Loucy (cell line): Measurements from ENCODE around the gene RGSL1.

Experiments used
- H2AFZ ChIP-seq: fragments of 200-600 bp; sonication (generic); 2 replicates; pipeline ENCODE4 v1.6.0; 2016; ENCODE audit warnings: antibody characterized with exemption, mild to moderate bottlenecking, low read length, moderate library complexity
- H3F3A ChIP-seq: fragments of 200-600 bp; 2 replicates; pipeline ENCODE4 v1.6.0; 2016; ENCODE audit warnings: antibody characterized with exemption, low read depth, mild to moderate bottlenecking
- H3K27me3 ChIP-seq: fragments of 200-600 bp; sonication (generic); 2 replicates; pipeline ENCODE4 v1.6.1; 2014; ENCODE audit warnings: low read length, mild to moderate bottlenecking; ENCODE audit not compliant: insufficient read depth, poor library complexity, severe bottlenecking
- H3K36me3 ChIP-seq: fragments of 200-600 bp; sonication (generic); 2 replicates; pipeline ENCODE4 v1.6.1; 2016; ENCODE audit warnings: low read length; ENCODE audit not compliant: insufficient read depth
- H3K4me1 ChIP-seq: fragments of 200-600 bp; sonication (generic); 2 replicates; pipeline ENCODE4 v1.5.1; 2014; ENCODE audit warnings: low read length, mild to moderate bottlenecking; ENCODE audit not compliant: insufficient read depth, poor library complexity, severe bottlenecking
- H3K4me2 ChIP-seq: fragments of 200-600 bp; sonication (generic); 2 replicates; pipeline ENCODE4 v1.6.0; 2014; ENCODE audit warnings: antibody characterized with exemption, low read length, low read depth, mild to moderate bottlenecking; ENCODE audit not compliant: poor library complexity, severe bottlenecking
- H3K4me3 ChIP-seq: fragments of 200-600 bp; sonication (generic); 2 replicates; pipeline ENCODE4 v1.5.1; 2014; ENCODE audit warnings: low read length, mild to moderate bottlenecking, mixed read lengths; ENCODE audit not compliant: poor library complexity, severe bottlenecking
- H3K79me2 ChIP-seq: fragments of 200-600 bp; sonication (generic); 2 replicates; pipeline ENCODE4 v1.6.1; 2014; ENCODE audit warnings: low read length; ENCODE audit not compliant: insufficient read depth
- H3K9ac ChIP-seq: fragments of 200-600 bp; sonication (generic); 2 replicates; pipeline ENCODE4 v1.6.0; 2014; ENCODE audit warnings: mild to moderate bottlenecking, low read depth, low read length, moderate library complexity; ENCODE audit not compliant: poor library complexity, severe bottlenecking
- H3K9me2 ChIP-seq: fragments of 200-600 bp; sonication (generic); replicated peaks from 2 replicates; pipeline ENCODE4 v1.6.1; 2016; ENCODE audit warnings: low read depth, low read length, mixed read lengths
- H3K9me3 ChIP-seq: fragments of 200-600 bp; sonication (generic); 2 replicates; pipeline ENCODE4 v1.6.1; 2014; ENCODE audit warnings: mild to moderate bottlenecking, antibody characterized with exemption, low read length, low read depth; ENCODE audit not compliant: insufficient read depth
- H4K20me1 ChIP-seq: fragments of 200-600 bp; sonication (generic); 2 replicates; pipeline ENCODE4 v1.6.0; 2014; ENCODE audit warnings: antibody characterized with exemption, low read length, mild to moderate bottlenecking; ENCODE audit not compliant: insufficient read depth, poor library complexity, severe bottlenecking
- EZH2phosphoT487 ChIP-seq: fragments of 200-600 bp; IDR thresholded peaks from 2 replicates; pipeline ENCODE4 v1.6.1; 2018; ENCODE audit warnings: antibody characterized with exemption, mild to moderate bottlenecking, moderate library complexity, borderline replicate concordance
- TF ChIP-seq, protein P1 (sequence below): fragments of 200-600 bp; sonication (generic); conservative IDR thresholded peaks from 2 replicates; pipeline ENCODE4 v1.5.1; 2014; ENCODE audit warnings: mild to moderate bottlenecking, antibody characterized with exemption, low read length

RGSL1 gene

DNA sequence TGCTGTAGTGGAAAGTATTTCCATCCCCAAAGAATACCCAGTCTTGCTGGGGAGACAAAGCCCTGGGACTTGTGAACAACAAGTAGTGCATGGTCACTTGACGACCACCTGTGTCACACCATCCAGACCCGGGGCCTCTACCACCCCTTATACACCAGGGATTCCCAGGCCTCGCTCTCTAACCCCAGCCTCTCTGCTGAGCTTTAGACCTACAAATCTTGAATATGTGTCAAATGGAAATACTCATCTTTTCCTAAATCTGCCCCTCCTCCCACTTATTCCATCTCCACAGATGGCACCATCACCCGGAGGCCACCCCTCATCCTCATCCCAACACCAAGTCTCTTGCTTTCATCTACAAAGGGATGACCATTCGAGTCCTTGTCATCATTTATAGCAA is 140.0 kb downstream of the RGSL1 start:
- no peak for TF ChIP-seq EZH2phosphoT487
- TF ChIP-seq, protein P1, sequence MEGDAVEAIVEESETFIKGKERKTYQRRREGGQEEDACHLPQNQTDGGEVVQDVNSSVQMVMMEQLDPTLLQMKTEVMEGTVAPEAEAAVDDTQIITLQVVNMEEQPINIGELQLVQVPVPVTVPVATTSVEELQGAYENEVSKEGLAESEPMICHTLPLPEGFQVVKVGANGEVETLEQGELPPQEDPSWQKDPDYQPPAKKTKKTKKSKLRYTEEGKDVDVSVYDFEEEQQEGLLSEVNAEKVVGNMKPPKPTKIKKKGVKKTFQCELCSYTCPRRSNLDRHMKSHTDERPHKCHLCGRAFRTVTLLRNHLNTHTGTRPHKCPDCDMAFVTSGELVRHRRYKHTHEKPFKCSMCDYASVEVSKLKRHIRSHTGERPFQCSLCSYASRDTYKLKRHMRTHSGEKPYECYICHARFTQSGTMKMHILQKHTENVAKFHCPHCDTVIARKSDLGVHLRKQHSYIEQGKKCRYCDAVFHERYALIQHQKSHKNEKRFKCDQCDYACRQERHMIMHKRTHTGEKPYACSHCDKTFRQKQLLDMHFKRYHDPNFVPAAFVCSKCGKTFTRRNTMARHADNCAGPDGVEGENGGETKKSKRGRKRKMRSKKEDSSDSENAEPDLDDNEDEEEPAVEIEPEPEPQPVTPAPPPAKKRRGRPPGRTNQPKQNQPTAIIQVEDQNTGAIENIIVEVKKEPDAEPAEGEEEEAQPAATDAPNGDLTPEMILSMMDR, result no peak
- Histone ChIP-seq H3K36me3 (no peaks in the 10 kb centered on the region), H3K27me3 (no peaks in the 10 kb centered on the region), H3K4me1 (peaks cover 16% of the 10 kb centered on the region), H4K20me1 (no peaks in the 10 kb centered on the region), H3K9ac (no peak overlapping the region), H2AFZ (no peak overlapping the region), H3K9me3 (no peaks in the 10 kb centered on the region), H3K4me3 (no peak overlapping the region), H3K4me2 (no peak overlapping the region), H3F3A (no peaks in the 10 kb centered on the region), H3K79me2 (0 out of 2 replicates have a peak, but pooled peaks cover 4% of the 10 kb centered on the region), H3K9me2 (no peaks in the 10 kb centered on the region)

GRCh38 chr1:182595641-182596240 is 145.8 kb downstream of the RGSL1 start:
- no peaks in the 10 kb centered on the region for H3K9me2 ChIP-seq
- H2AFZ ChIP-seq, result peak overlapping the region; percentile 43; the same call in 1 of the 2 replicates
- TF ChIP-seq, protein P1, result peak; percentile 95
- TF ChIP-seq EZH2phosphoT487, result no peak
- no peak overlapping the region for H3K9ac ChIP-seq
- no peaks in the 10 kb centered on the region for H3K9me3 ChIP-seq
- no peaks in the 10 kb centered on the region for H3F3A ChIP-seq
- H3K79me2 ChIP-seq, result no peaks in the 10 kb centered on the region
- H3K36me3 ChIP-seq, result no peaks in the 10 kb centered on the region
- H3K4me1 ChIP-seq, result peaks cover 3% of the 10 kb centered on the region
- H3K27me3 ChIP-seq, result no peaks in the 10 kb centered on the region
- H4K20me1 ChIP-seq, result no peaks in the 10 kb centered on the region
- no peak overlapping the region for H3K4me3 ChIP-seq
- H3K4me2 ChIP-seq, result no peak overlapping the region

- Histone ChIP-seq H3K27me3 (no peaks in the 10 kb centered on the region), H3K4me2 (no peak overlapping the region), H3K9me2 (no peaks in the 10 kb centered on the region), H3K36me3 (no peaks in the 10 kb centered on the region), H3K4me3 (no peak overlapping the region), H4K20me1 (no peaks in the 10 kb centered on the region), H2AFZ (no peak overlapping the region), H3K4me1 (peaks cover 3% of the 10 kb centered on the region), H3K9ac (no peak overlapping the region), H3F3A (no peaks in the 10 kb centered on the region), H3K9me3 (no peaks in the 10 kb centered on the region), H3K79me2 (no peaks in the 10 kb centered on the region)
- TF ChIP-seq, protein P1, result no peak
- TF ChIP-seq EZH2phosphoT487, result no peak
Measured at GRCh38 chr1:182596934-182597333, 147.0 kb downstream of the RGSL1 start.
